GM10266 (cell line): Measurements from ENCODE around the gene EFNB1.

Source experiments
- DNase-seq: peaks from one replicate; pipeline ENCODE4 v3.0.0; 2012; ENCODE audit errors: extremely low spot score
- CTCF ChIP-seq: IDR thresholded peaks from 2 replicates; pipeline ENCODE4 v1.5.1; 2012; ENCODE audit warnings: mild to moderate bottlenecking, low read depth; ENCODE audit not compliant: control insufficient read depth, insufficient read depth; ENCODE audit errors: missing control alignments

Gene EFNB1

GRCh38 chrX:68840256-68840655 is 11.4 kb downstream of the EFNB1 start:
- no peak for DNase-seq
- TF ChIP-seq CTCF: no peak

- DNase-seq: no peak
- TF ChIP-seq CTCF: no peak
Measured at GRCh38 chrX:68841251-68842049, 12.6 kb downstream of the EFNB1 start.

GRCh38 chrX:68842351-68842750 is 13.5 kb downstream of the EFNB1 start:
- TF ChIP-seq CTCF: no peak
- DNase-seq: no peak

- DNase-seq: no peak
- TF ChIP-seq CTCF: no peak
Measured at GRCh38 chrX:68842781-68843581, 14.2 kb downstream of the EFNB1 start.

- TF ChIP-seq CTCF: no peak
- DNase-seq: no peak
Measured at GRCh38 chrX:68843992-68844391, 15.2 kb downstream of the EFNB1 start.

GRCh38 chrX:68844581-68844980 is 15.8 kb downstream of the EFNB1 start:
- no peak for DNase-seq
- no peak for TF ChIP-seq CTCF

GRCh38 chrX:68846536-68846935 is 17.7 kb downstream of the EFNB1 start:
- DNase-seq: no peak
- no peak for TF ChIP-seq CTCF
